HG03439 (cell line): Measurements from ENCODE around the gene APP.

Source experiments
- ATAC-seq: cut with Tn5 transposase; IDR thresholded peaks from one replicate; pipeline ENCODE4 v1.9.1; 2021; ENCODE audit warnings: mild to moderate bottlenecking, moderate library complexity; ENCODE audit not compliant: unreplicated experiment

APP gene

DNA sequence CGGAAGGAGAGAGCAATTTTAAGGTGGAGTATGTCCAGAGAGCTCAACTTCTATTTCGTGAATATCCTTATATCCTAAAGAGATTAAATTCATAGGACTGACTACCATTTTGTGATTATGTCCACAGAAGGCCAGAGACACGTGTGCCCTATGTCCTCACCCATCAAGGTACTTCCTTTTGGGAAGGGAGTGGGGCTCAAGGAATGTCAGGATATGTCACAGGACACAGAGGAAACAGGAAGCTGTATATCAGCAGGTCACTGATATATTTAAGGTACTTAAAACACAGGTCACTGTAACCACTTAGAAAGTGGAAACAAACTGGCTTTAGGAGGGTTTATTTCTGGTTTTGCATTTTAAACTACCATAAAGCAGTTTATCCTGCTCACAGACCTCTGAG, 184.6 kb downstream of the APP start:
- no peak for ATAC-seq

DNA sequence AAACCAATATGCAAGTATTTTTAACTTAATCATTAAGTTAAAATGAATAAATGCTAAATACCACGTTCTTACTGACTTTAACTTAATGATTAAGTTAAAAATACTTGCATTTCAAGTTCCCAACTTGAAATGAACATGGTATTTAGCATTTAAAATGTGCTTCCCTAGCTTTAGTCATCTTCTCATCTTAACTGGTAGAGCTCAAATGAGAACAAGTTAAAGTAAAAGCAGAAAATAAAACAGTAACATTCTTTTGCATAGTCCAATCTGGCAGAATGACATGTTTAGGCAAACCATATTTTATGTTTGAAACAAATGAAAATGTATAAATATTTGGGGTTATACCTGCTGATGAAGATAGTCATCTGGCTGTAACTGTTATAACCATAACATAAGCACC, 186.0 kb downstream of the APP start:
- ATAC-seq, result no peak

DNA sequence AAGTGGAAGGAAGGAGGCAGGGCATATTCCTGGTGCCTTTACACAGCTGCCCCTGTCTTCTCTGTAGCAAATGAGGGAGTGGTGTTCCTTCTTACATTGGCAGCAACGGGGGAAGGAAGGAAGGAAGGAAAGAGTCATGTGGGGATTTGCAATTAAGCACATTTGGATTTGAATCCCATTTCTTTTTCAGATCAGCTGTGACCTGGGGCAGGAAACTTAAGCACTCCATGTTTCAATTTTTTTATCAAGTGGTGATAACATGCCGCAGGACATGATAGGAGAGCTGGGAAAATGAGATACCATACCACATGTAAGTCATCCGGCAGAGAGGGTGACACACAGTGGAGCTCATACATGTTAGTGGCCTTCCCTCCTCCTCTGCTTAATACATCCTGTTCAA, 186.8 kb downstream of the APP start:
- no peak for ATAC-seq

DNA sequence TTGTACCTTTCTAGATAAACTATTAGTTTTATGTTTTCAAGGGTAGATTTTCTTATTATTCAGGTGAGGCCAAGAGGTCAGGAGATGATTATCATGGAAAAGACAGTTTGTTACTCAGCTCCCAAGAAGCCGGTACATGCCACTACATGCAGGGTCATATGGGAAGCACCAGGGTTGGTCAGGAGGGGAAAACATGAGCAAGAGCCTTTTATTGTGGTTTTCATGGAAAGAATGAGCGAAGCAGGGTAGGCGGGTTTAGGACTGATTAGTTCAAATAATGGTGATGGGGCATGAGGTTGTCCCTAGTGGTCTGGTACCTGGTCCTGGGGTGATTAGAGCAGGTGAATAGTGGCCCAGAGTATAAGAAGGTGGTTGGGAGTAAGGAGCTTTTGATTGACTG, 189.9 kb downstream of the APP start:
- no peak for ATAC-seq

DNA sequence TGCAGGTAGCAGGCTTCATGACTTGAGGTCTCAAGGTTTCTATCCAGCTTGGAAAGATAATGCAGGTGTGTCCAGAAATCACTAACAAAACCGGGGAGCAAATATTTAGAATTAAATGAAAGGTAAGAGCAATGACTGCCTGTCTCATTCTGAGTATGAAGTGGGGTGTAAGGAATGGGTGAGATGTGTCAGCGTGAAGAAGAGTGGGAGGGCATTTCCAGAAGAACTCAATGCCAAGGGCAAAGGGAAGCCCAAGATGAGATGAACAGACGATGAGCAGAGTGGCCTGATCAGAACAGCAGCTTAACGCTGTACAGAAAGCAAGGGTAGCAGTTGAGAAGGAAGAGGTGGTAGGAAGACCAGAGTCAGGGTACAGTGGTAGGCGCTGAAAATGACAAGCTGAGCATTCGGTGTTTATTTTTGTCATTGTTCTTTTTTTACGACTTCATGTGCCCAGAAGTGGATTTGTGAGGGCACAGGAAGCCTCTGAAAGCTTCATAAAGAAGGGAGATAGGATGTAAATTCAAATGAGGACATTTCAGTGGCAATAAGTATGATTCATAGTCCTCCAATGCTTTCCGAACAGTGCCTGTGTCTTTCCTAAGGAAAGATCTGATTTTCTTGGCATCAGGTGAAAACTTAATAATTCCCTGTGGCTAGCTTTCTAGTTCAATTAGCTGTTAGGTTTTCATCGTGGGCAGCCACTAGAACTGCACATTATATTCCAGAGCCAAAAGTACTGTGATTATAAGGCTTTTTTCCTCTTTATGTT, 190.5 kb downstream of the APP start:
- ATAC-seq, result no peak

DNA sequence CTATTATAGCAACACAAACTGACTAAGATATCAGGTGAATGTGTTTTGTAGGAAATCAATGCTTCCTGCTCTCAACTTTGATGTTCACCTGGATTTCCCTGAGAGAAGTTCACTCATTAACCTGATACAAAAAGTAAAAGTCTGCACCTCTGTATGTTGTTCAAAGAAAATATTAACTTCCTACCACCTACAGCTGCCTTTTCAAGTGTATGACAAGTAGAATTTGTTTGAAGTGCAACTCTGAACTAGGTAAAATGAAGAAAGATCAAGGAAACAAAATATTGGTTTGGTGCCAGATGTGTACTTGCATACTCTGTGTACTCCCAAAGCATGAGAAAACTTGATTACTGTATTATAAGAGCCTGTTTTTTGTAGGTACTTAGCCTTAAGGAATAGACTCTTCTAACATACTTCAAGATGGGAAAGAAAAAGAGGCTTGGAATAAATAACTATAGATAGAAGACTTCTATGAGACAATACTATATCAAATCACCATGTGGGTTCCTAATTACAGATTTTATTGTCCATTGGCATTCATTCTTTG, 193.4 kb downstream of the APP start:
- no peak for ATAC-seq

DNA sequence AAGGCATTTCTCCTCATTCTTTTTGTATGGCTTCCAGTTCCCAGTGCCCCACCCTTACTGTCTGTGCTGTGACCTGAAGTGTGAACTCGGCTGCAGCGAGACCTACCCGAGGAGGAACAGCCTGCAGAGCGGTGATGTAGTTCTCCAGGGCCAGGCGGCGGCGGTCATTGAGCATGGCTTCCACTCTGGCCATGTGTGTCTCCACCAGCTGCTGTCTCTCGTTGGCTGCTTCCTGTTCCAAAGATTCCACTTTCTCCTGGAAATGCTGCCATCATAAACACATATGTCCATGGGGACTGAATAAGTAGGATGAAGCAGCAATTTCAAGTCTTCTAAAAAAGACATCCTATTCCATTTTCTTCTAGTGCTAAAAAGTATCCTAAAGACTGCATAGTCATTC, 195.6 kb downstream of the APP start:
- ATAC-seq, result no peak

DNA sequence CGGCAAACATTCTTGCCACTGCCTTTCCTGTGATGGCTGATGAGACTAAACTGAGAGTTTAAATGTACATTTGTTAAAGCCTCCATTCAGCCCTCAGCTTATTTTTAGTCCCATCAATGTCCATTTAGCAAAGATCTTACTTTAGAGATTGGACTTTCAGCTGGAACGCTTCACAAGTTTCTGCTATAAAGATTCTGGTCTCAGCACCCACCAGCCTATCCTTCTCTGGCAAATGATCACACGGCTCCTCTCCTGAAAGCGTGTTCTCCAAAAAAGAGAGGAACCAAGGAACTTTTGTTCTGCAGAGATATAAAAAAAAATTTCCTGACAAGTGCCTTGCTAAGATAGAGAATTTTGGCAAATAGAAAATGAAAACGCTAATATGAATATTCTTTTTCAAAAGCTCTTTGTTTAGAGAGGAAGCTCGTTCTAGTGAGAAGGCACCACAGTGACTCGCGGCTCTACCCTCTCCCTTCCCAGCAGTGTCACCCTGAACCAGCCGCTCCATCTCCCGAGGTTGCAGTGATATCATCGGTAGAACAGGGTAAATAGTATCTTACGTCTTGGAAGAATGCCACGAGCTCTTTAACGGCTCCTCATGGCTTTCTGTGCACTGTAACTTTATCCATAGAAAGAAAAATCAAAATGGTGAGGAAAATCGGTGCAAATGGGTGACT, 200.2 kb downstream of the APP start:
- ATAC-seq, result no peak

DNA sequence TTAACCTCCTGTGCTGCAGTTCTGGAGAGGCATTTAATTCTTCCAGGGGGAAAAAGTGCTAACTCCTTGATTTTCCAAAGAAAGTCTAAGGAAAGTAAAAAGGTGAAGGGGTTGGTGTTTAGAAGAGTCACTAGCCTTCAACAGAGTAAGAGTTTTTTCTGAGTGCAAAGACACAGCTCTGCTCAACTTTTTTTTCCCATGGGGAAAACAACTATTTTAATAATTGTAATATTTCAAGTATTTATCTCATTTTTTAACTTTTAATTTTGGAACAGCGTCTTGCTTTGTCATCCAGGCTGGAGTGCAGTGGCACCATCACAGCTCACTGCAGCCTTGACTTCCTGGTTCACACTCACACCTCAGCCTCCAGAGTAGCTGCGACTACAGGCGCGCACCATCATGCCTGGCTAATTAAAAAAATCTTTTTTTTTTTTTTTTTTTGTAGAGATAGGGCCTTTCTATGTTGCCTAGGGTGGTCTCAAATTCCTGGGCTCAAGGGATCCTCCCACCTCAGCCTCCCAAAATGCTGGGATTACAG, 202.6 kb downstream of the APP start:
- ATAC-seq, result peak; percentile 44

DNA sequence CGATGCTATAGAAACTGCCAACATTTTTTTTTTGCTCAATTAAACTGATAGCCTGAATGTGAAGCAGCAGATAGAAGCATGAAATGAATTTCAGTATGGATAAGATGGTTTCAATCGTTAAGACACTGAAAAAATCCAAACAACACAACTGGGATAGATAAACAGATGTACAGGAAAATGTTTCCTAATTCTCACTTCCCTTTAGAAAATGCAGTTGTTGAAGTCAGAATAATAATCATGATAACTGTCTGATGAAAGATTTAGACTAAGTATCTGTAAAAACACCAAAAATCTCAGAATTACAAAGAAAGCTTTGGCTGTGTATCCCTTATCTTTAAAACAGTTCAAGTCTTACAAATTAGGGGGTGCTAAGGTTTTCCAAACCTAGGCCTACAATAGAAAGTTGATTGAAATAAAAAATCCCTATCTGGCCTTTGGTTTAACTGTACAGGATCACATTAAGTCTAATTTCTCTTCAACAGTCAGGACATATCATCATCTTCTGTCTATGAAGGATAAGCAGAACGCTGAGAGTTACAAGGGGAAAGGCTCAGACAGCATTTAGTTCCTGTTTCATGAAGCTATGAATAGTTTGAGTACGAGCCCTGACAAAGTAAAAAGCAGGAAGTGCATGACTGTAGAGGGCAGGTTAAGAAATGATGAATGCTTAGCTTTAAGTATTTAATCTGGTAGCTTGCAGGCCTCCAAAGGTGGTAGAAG, 203.2 kb downstream of the APP start:
- peak; percentile 98 for ATAC-seq

DNA sequence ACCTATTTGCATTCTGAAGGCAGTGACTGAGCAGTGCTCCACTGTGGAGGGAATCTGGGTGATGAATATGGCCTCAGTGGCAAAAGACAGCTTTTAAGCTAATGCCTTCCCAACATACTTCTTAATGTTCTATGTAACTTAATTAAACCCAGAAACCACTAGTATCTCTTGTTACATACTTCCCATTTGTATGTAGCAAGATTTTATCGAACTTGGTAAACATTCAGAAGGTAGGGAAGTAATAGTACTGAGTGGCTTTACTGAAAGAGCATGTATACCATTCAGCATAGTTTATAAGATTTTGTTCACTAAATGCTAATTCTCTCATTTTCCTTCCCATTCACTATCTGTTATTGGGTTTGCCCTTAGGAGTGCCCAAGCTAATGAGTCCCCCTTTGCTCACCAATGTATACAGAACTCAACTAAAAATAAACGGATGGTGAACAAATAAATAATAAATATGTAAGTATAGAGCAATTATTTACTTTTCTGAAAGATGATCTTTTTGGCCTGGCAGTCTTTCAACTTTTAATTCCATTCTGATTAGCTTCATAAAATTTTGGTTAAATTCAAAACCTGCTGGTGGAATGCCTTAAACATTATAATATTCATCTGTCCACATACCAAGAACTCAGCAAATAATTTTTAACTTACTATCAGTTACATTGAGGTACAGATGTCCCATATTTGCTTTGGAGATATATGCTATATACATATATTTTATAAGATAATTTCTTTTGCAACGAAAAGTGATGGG, 204.4 kb downstream of the APP start:
- ATAC-seq, result no peak

DNA sequence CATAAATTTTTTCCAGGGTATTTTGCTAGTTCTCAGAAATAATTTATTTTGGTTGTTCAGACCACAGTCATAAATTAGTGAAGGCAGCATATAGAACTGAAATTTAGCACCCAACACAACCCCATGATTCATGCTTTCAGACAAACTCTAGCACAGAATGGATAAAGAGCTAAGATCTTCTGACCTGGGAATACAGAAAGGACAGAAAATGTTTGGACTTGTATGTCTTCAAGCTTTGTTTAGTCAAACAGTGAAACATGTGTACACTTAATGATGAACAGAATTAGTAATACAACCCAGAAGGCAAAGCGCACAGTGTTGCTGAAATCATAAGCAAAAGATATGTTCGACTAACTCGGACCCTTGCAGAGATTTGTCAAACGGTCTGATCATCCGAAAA, 205.6 kb downstream of the APP start:
- ATAC-seq, result no peak

DNA sequence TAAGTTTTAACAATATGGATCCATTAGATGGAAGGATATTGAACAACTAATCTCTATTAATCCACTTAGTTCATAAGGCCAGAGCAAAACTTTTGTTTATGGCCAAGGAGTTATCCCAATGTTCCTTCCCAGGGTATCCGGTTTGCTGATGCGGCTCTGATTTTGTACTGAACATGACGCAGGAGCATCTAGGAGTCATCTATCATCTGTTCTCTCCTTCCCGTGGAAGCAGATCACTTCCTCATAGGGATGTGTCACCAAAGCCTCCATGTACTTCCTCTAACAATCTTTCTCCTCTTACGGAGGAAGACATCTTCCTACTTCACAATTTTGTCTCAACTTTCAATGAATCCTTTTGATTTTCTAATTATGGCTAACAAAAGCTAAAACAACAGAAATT, 206.6 kb downstream of the APP start:
- ATAC-seq, result no peak

DNA sequence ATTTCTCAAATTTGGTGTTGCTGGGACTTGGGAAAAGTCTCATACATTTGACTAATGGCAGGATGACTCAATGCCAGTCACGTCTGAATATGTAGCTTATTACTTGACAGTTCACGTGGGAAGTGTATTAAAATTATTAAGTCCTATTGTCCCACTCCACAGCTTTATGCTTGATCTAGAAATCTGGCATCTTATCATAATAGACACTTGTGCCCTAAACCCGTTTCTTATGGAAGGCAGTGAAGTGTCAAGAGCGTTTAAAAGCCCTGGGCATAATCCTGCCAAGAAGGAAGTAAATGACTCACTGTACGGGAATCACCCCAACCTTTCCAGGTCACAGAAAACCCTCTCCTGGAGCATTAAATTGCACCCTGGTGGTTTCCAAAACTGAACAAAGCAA, 207.4 kb downstream of the APP start:
- ATAC-seq, result no peak

DNA sequence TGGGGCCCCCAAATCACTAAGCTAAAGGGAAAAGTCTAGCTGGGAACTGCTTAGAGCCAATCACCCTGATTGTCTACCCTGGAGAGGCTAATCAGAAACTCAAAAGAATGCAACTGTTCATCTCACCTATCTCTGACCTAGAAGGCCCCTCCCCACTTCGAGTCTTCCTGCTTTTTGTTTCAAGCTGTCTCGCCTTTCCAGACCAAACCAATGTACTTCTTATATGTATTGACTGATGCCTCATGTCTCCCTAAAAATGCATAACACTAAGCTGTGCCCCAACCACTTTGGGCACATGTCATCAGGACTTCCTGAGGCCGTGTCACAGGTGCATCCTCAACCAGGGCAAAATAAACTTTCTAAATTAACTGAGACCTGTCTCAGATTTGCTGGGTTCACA, 209.5 kb downstream of the APP start:
- no peak for ATAC-seq

DNA sequence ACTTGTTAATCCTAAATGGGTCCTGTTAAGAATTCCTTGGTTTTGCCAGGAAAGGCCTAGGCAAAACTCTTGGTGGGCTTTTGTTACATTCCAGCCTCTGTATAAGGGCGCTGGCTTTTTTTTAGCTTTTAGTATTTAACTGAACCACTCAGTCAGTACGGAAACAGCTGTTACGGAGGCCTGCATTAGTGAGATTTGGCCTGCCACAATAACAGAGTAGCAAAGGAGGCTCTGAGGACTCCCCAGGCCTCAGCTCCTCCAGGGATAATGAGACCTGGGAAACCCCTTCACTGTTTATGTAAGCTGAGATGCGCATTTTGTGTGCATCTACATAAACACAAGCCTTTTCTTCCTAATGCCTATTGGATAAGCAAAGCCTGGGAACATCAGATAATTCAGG, 210.2 kb downstream of the APP start:
- no peak for ATAC-seq

DNA sequence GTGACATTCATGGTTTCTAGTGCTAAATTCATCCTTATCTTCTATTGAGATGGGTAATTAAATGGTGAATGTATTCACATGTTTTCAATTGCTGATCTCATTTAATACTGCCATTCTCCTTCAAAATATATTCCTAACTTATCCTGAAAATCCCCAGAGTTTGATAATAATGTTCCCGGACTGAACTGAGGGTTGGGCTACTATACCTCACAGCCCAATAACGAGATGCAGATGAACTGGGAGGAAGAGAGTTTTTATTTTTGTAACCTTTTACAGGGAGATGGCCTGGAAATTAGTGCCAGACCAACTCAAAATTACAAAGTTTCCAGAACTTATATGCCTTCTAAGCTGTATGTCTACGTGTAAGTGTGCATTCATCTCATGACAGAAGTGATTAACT, 210.8 kb downstream of the APP start:
- no peak for ATAC-seq

DNA sequence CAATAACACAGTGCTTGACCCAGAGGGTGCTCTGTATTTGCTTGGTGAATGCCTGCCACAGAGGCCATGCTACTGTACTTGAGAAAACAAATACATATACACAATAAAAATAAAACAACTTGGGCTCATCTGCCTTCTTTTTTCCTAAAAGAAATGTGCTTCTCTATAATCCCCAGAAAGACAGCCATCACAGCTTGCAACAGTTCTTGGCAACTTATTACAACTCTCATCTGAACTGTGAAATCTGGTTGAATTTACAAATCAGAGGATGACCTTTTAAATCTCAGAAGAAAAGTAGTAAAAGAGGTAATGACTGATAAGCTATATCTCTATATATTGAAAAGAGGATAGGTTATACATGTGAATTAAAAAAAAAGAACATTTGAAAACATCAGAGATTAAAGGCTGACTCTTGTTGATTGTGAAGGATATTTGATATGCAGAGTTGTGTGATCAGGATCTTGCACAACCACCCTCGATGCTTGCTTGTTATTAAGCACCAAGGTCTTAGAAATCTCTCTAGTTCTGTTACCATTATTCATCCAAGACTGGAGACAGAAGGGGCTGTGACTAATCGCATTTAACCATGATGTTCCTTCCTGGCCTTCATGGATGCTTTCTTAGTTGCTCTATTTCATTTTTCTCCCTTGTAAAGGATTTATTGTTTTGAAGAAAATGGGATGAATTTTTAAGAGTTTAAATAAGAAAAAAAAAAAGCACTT, 213.4 kb downstream of the APP start:
- no peak for ATAC-seq

DNA sequence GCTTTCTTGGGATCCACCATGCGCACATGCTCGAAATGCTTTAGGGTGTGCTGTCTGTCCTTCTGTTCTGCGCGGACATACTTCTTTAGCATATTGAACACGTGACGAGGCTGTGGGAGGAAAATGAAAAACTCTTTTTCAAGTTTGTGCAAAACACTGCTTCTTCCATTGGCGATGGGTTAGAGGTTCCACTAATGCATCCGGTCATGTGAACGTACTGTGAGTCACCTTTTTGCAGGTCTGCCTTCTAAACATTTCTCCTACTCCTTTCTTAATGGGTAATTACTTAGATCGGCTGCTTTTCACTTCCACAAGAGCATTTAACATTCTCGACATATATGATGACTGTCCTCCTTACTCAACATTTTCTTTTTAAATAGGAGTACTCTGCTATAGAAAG, 214.9 kb downstream of the APP start:
- ATAC-seq, result no peak

DNA sequence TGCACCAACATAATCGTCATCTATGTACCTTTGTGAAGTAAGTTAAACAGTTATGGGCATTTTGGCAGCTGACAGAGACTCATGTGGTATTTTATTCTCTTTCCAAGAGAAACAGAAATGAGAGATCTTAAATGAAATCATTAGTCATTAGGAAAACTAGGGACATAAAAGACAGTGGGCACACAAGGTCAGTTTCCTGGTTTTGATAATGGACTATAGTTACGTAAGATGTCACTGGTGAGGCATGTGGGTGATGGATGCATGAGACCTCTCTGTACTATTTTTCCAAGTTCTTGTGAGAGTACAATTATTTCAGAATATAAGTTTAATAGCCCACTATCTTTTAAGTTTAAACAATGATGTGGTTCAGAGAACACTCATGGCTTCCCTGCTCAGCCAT, 216.9 kb downstream of the APP start:
- no peak for ATAC-seq
